ENCODE results near the gene PTHLH. TPM values are rescaled to one million over a fixed set of nuclear protein-coding genes. Genes with fewer than 3 reads are reported as not detected.

Gene PTHLH
- total and polyA plus RNA-seq, 2 experiments from 2014 or later: not detected

GRCh38 chr12:27979145-27979544 lies 6.6 kb upstream of the PTHLH start:
- Histone ChIP-seq H3K36me3 (ENCODE audit: insufficient read depth) (no peaks in the 10 kb centered on the region), H3K9me2 (ENCODE audit: insufficient read depth) (no peaks in the 10 kb centered on the region), H3K79me2 (replicated peaks; ENCODE audit: insufficient read depth) (no peaks in the 10 kb centered on the region), H3K4me3 (no peak overlapping the region), H2AFZ (no peak overlapping the region), H3K27ac (ENCODE audit: low read depth) (no peak overlapping the region), H3K27me3 (ENCODE audit: insufficient read depth) (peaks cover 59% of the 10 kb centered on the region), H3K4me1 (ENCODE audit: insufficient read depth) (peaks cover 18% of the 10 kb centered on the region), H3K4me2 (no peak overlapping the region), H4K20me1 (replicated peaks; ENCODE audit: insufficient read depth) (no peaks in the 10 kb centered on the region), H3F3A (replicated peaks; ENCODE audit: low read depth) (no peaks in the 10 kb centered on the region)
- ATAC-seq: no peak
- H3K27me3 Mint-ChIP-seq (ENCODE audit: insufficient read depth, low read depth, poor library complexity): peaks cover 42% of the 10 kb centered on the region
- no peaks in the 10 kb centered on the region for H3K9me3 Mint-ChIP-seq
- H3K36me3 Mint-ChIP-seq (ENCODE audit: low read depth): no peaks in the 10 kb centered on the region
- peaks cover 11% of the 10 kb centered on the region; the same call in 2 of the 3 replicates for H3K4me1 Mint-ChIP-seq
- no peak for DNase-seq (ENCODE audit: low spot score)
- TF ChIP-seq ZNF114 (CRISPR knock-in tag; IDR thresholded peaks at IDR 0.05) (no peak), STAT1 (IDR thresholded peaks at IDR 0.05; ENCODE audit: unreplicated experiment) (no peak), CREB1 (CRISPR knock-in tag; IDR thresholded peaks at IDR 0.05; ENCODE audit: low read depth) (no peak), EZH2 (IDR thresholded peaks at IDR 0.05; ENCODE audit: low read depth, unreplicated experiment) (no peak), JUNB (IDR thresholded peaks at IDR 0.05; ENCODE audit: unreplicated experiment) (no peak), ZNF331 (CRISPR knock-in tag; IDR thresholded peaks at IDR 0.05; ENCODE audit: low read depth) (no peak)
- TF ChIP-seq, protein P1, sequence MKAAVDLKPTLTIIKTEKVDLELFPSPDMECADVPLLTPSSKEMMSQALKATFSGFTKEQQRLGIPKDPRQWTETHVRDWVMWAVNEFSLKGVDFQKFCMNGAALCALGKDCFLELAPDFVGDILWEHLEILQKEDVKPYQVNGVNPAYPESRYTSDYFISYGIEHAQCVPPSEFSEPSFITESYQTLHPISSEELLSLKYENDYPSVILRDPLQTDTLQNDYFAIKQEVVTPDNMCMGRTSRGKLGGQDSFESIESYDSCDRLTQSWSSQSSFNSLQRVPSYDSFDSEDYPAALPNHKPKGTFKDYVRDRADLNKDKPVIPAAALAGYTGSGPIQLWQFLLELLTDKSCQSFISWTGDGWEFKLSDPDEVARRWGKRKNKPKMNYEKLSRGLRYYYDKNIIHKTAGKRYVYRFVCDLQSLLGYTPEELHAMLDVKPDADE (IDR thresholded peaks at IDR 0.05): no peak
- TF ChIP-seq, protein P2, sequence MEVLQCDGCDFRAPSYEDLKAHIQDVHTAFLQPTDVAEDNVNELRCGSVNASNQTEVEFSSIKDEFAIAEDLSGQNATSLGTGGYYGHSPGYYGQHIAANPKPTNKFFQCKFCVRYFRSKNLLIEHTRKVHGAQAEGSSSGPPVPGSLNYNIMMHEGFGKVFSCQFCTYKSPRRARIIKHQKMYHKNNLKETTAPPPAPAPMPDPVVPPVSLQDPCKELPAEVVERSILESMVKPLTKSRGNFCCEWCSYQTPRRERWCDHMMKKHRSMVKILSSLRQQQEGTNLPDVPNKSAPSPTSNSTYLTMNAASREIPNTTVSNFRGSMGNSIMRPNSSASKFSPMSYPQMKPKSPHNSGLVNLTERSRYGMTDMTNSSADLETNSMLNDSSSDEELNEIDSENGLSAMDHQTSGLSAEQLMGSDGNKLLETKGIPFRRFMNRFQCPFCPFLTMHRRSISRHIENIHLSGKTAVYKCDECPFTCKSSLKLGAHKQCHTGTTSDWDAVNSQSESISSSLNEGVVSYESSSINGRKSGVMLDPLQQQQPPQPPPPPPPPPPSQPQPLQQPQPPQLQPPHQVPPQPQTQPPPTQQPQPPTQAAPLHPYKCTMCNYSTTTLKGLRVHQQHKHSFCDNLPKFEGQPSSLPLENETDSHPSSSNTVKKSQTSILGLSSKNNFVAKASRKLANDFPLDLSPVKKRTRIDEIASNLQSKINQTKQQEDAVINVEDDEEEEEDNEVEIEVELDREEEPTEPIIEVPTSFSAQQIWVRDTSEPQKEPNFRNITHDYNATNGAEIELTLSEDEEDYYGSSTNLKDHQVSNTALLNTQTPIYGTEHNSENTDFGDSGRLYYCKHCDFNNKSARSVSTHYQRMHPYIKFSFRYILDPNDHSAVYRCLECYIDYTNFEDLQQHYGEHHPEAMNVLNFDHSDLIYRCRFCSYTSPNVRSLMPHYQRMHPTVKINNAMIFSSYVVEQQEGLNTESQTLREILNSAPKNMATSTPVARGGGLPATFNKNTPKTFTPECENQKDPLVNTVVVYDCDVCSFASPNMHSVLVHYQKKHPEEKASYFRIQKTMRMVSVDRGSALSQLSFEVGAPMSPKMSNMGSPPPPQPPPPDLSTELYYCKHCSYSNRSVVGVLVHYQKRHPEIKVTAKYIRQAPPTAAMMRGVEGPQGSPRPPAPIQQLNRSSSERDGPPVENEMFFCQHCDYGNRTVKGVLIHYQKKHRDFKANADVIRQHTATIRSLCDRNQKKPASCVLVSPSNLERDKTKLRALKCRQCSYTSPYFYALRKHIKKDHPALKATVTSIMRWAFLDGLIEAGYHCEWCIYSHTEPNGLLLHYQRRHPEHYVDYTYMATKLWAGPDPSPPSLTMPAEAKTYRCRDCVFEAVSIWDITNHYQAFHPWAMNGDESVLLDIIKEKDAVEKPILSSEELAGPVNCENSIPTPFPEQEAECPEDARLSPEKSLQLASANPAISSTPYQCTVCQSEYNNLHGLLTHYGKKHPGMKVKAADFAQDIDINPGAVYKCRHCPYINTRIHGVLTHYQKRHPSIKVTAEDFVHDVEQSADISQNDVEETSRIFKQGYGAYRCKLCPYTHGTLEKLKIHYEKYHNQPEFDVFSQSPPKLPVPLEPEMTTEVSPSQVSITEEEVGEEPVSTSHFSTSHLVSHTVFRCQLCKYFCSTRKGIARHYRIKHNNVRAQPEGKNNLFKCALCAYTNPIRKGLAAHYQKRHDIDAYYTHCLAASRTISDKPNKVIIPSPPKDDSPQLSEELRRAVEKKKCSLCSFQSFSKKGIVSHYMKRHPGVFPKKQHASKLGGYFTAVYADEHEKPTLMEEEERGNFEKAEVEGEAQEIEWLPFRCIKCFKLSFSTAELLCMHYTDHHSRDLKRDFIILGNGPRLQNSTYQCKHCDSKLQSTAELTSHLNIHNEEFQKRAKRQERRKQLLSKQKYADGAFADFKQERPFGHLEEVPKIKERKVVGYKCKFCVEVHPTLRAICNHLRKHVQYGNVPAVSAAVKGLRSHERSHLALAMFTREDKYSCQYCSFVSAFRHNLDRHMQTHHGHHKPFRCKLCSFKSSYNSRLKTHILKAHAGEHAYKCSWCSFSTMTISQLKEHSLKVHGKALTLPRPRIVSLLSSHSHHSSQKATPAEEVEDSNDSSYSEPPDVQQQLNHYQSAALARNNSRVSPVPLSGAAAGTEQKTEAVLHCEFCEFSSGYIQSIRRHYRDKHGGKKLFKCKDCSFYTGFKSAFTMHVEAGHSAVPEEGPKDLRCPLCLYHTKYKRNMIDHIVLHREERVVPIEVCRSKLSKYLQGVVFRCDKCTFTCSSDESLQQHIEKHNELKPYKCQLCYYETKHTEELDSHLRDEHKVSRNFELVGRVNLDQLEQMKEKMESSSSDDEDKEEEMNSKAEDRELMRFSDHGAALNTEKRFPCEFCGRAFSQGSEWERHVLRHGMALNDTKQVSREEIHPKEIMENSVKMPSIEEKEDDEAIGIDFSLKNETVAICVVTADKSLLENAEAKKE (CRISPR knock-in tag; IDR thresholded peaks at IDR 0.05): no peak
- no peak overlapping the region for H3K4me3 Mint-ChIP-seq
- H3K27ac Mint-ChIP-seq: no peak overlapping the region

Data from GM23338 (cell line).